CD4-positive, alpha-beta T cell treated with Interleukin-2 at 100 ng/mL for 4 hours (primary cell): ENCODE data around the gene NEGR1.
"Not testable (repeated sequence)": the region's sequence is repeated elsewhere in the genome, so short reads cannot be mapped to it uniquely, and the experiment has no call there.

Experiments used
- DNase-seq: peaks from one replicate; pipeline ENCODE4 v3.0.0-alpha.2; 2020; ENCODE audit warnings: low spot score

NEGR1 gene

GRCh38 chr1:72282271-72283021 is at the start of gene NEGR1:
Gene NEGR1 (minus strand): TSS chr1:72282539.
- DNase-seq: peak; percentile 42

GRCh38 chr1:72326494-72326893 is 44.2 kb upstream of the NEGR1 start:
- no peak for DNase-seq

GRCh38 chr1:72324451-72324850 is 42.1 kb upstream of the NEGR1 start:
- DNase-seq: no peak

GRCh38 chr1:72322910-72323309 is 40.6 kb upstream of the NEGR1 start:
- no peak for DNase-seq

GRCh38 chr1:72296501-72296900 is 14.2 kb upstream of the NEGR1 start:
- DNase-seq: no peak

GRCh38 chr1:72288886-72289285 is 6.5 kb upstream of the NEGR1 start:
- no peak for DNase-seq

- DNase-seq: no peak
Observed at GRCh38 chr1:72286401-72286800, 4.1 kb upstream of the NEGR1 start.

GRCh38 chr1:72285074-72285425 is 2.7 kb upstream of the NEGR1 start:
- DNase-seq: no peak

GRCh38 chr1:72284348-72285073 is 2.2 kb upstream of the NEGR1 start:
- no peak for DNase-seq

- no peak for DNase-seq
Observed at GRCh38 chr1:72284084-72284347, 1.7 kb upstream of the NEGR1 start.

- DNase-seq: no peak
Observed at GRCh38 chr1:72283307-72284083, 1.2 kb upstream of the NEGR1 start.

- no peak for DNase-seq
Observed at GRCh38 chr1:72283022-72283306, 625 bp upstream of the NEGR1 start.

GRCh38 chr1:72281637-72282270 is 585 bp downstream of the NEGR1 start:
- DNase-seq: no peak

- DNase-seq: no peak
Observed at GRCh38 chr1:72281144-72281543, 1.2 kb downstream of the NEGR1 start.

GRCh38 chr1:72280711-72281110 is 1.6 kb downstream of the NEGR1 start:
- no peak for DNase-seq

GRCh38 chr1:72280131-72280530 is 2.2 kb downstream of the NEGR1 start:
- DNase-seq: no peak

- DNase-seq: no peak
Observed at GRCh38 chr1:72278461-72278860, 3.9 kb downstream of the NEGR1 start.

GRCh38 chr1:72271555-72272085 is 10.7 kb downstream of the NEGR1 start:
- DNase-seq: no peak

GRCh38 chr1:72262735-72263134 is 19.6 kb downstream of the NEGR1 start:
- DNase-seq: no peak

- DNase-seq: no peak
Observed at GRCh38 chr1:72253132-72253531, 29.2 kb downstream of the NEGR1 start.

- no peak for DNase-seq
Observed at GRCh38 chr1:72241397-72241796, 40.9 kb downstream of the NEGR1 start.

- not testable (repeated sequence) for DNase-seq
Observed at GRCh38 chr1:72235931-72236330, 46.4 kb downstream of the NEGR1 start.

GRCh38 chr1:72235062-72235461 is 47.3 kb downstream of the NEGR1 start:
- DNase-seq: no peak
